Activated CD8-positive, alpha-beta memory T cell treated with anti-CD3 and anti-CD28 coated beads, Interleukin-2, amount 50 U/mL, for 1 hour (primary cell): ENCODE measurements around the gene PRR9.
"Not testable (repeated sequence)": the region's sequence is repeated elsewhere in the genome, so short reads cannot be mapped to it uniquely, and the experiment has no call there.

Experiments
- DNase-seq: peaks from one replicate; pipeline ENCODE4 v3.0.0-alpha.2; 2020; ENCODE audit errors: extremely low read depth

The PRR9 gene

DNA sequence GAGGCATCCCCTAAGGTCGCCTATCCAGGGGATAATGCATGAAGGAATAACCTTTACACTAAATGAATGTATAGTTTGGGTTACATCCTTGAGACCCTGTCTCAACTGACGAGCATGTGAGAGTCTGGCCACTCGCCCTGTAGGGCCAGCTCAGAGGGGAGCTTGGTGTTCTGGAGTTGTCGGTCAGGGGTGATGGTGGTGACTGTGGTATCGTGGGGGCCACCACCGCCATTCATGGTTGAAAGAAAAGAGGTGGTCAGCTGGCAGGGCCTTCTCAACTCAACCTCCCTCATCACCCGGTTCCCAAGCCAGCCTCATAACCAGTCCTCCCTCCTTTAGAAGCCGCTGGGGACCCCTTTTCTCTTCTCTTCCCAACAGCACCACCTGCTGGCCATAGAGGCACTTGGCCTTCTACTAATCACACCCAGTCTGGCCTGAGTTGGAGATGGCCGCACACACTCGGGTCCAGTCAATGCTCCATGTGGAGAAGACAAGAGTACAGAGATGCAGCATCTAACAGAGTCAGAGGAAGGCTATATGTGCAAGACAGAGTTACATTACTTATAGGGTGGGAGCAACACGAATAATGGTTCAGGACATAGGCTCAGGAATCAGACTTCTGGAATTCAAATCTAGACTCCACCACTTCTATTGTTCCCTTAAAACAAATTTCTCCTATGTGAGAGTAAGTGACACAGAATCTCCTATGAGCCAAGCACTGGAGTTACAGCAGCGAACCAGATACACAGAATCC lies 11.9 kb downstream of the PRR9 start:
- DNase-seq: not testable (repeated sequence)

- DNase-seq: no peak
These were observed 14.0 kb downstream of the PRR9 start for GRCh38 chr1:153231363-153231762.

DNA sequence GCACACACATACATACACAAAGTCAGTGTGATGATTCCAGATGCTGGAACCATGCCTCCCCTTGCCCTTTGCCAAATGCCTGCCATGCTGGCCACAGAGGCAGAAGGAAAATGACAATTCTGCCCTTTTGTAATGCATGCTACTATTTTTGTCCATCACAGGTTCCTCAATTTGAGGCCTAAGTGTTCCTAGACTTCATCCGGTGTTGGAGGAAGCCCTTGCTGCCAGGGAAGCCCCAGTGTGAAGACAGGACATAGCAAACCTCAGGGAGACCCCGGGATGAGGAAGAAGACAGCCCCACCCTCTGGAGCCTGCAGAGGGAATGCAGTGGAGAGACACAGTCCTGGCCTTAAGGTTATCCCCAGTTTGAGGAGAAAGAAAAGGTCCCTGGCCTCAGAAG lies 14.4 kb downstream of the PRR9 start:
- no peak for DNase-seq

- no peak for DNase-seq
These were observed 15.2 kb downstream of the PRR9 start for GRCh38 chr1:153232553-153232952.

DNA sequence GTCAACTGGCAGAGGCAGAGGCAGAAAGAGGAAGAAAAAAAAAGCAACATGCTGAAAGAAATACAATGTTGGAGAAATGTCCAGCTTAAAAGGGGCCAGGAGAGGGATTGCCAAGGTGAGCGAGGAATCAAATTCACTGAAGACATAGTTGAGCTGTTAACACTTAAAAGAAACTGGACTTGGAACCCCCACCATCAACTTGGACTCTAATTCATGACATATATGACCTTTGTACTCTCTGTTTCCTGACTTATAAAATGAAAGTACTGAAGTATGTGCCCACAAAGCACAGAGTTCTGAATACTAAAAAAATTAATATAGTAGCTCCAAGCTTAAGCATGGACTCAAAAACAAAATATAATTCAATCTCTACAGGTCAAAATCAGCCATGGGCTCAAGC lies 16.1 kb downstream of the PRR9 start:
- DNase-seq: no peak

DNA sequence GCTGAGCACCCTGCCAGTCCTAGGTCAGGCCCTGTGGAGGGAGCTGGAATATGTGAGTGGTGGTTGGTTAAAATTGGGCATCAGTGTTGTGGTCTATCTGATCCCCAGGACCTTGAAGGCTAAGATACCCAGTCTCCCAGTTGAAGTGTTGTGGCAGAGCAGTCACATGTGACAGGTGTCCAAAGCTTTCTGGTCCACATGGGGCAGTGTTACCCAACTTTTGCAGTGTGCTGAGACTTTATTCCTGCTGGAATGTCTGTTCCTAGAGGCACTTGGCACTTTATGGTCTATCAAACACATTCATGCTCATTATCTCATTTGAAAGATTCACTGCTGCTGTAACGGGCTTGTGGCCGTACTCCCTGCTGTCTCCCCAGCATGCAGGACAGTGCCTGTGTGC lies 21.1 kb downstream of the PRR9 start:
- no peak for DNase-seq

DNA sequence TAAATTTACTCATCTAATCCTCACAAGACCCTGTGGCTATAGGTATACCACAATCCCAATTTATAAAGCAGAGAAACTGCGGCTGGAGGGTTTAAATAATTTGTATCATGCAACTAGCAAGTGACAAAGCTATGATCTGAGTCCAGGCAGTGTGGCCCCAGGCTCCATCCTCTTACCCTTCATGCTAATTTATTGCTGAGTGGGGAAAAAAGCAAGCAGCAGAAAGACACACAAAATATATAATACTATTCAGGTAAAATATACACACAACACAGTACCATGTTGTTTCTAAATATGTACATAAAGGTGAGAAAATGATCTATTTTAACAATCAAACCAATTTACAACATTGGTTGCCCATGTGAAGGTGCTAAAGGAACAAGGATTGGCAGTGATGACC lies 24.8 kb downstream of the PRR9 start:
- DNase-seq: no peak

DNA sequence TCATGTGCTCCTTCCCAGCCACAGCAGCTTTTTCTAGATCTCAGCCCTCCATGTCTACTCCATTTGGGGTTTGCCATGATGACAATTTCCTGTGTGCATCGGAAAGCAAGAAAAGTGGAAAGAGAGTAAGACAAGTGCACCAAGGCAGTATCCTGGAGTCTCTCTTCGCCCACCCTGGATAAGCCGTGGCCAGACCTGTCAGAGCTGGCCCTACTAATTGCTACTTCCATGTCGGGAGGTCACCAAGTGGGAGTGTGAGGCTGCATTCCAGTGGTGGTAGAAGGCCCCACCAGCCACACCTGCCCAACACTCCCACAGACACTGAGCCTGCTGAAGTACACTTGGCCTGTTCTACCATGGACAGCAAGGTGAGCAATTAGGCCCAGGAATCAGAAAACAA lies 28.1 kb downstream of the PRR9 start:
- DNase-seq: no peak

DNA sequence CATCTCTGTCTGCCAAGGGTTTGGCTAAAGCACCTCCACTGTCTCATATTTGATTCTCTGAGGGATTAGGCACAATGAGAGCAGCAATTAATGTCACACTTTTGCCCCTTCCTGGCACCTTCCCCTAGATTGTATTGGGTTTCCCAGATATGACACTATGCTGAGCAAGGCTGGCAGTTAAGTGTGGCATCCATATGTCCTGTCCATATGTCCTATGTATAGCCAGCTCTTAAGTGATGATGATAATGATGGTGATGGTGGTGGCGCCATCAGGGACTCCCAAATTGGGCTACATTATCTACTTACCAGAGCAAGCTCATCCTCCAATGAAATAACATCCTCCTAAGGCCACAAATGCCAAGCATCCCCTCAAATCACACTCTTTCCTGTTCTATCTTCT lies 28.6 kb downstream of the PRR9 start:
- DNase-seq: no peak

- DNase-seq: no peak
These were observed 29.4 kb downstream of the PRR9 start for GRCh38 chr1:153246825-153247224.

GRCh38 chr1:153248176-153248879 lies 30.9 kb downstream of the PRR9 start:
- no peak for DNase-seq

- DNase-seq: no peak
These were observed 32.8 kb downstream of the PRR9 start for GRCh38 chr1:153250166-153250565.

DNA sequence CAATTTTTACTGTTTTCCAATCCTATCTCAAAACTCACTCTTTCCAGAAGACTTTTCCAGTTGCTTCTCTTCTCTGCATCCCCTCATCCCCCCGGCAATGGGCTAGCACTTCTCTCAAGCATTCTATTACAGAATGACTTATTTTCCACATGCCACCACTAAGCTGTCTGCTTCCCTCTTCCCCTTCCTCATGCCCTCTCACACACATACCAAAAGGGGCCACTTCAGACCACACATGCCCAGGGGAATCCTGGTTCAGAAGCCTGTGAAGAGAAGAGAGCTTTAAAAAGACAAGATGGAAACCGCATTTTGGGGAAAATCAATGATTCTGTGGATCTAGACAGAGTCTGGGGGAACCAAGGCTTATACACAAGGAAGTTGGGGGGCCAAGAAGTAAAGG lies 33.7 kb downstream of the PRR9 start:
- DNase-seq: no peak

DNA sequence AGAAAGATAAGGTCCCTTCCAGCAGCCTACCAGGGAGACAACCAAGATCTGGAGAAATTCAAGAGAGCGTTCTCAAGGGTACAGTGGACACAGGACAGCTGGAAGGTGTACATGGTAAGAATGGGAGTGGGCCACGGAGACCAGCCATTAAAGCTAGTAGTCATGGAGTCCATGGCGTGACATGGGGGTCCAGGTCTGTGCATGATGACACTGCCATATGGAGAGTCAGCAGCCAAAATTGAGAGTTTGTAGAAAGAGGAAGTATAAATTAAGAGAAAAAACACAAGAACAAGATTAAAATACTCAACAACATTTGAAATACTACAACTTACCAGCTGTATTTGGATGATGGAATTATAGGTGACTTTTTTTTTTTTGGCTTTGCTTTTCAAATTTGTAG lies 34.2 kb downstream of the PRR9 start:
- DNase-seq: no peak

DNA sequence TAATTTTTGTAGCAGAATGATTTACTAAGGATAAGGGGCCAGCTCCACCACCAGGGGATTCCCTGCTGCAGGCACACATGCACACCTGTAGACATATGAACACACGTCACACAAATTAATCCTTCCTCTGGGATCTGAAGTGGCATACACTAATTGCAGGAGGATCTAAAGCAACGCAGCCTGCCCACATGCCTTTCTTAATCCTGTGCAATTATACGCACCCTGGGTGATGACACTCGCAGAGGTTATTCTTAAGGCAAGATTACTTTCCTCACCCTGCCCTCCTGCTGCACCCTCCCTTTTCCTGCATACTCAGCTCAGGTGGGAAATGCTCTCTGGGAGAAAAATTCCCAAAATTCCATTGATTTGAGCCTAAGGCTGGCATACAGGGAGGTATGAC lies 34.6 kb downstream of the PRR9 start:
- DNase-seq: no peak

DNA sequence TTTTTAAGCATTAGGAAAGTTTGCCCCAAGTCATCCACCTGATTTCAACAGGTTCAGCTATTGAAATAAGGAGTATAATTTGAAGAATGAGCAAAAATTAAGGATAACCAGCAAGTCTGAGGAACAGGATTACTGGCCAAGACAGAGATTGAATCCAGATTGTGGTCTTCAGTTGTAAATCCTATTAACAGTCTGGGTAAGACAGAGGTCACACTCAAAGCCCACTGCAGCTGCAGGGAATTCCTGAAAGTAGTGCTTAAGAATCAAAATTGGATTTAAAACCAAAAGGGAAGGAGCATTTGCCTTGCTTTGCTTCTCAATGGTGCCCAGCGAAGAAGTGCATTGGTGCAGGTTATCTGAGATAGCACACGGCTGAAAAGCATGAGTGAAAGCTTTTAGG lies 35.7 kb downstream of the PRR9 start:
- no peak for DNase-seq

DNA sequence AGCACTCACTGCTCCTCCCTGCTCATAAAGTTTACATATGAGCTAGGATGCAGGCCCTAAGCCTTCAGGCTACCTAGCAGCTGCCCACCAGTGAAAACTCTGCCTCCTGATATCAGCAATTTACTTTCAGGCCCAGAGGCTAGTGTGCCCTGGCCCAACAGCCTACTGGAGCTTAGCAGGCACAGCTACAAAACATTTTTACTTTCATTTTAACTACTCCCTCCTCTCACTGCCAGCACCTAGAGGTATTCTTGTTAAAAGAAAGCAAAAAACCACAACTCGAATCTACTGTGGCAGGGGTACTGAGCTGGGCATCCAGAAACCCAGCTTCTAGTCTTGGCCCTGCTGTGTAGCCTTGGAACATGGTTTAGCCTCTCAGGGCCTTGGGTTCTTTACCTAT lies 36.3 kb downstream of the PRR9 start:
- DNase-seq: no peak

GRCh38 chr1:153259387-153259786 lies 42.0 kb downstream of the PRR9 start, which contains the start of gene LORICRIN:
LORICRIN (plus strand) TSS chr1:153259687; CDS start chr1:153260950, 1,263 bp downstream.
- no peak for DNase-seq

- DNase-seq: no peak
These were observed 43.3 kb downstream of the PRR9 start for GRCh38 chr1:153260585-153261280.

- DNase-seq: no peak
These were observed 44.1 kb downstream of the PRR9 start for GRCh38 chr1:153261281-153262069.

DNA sequence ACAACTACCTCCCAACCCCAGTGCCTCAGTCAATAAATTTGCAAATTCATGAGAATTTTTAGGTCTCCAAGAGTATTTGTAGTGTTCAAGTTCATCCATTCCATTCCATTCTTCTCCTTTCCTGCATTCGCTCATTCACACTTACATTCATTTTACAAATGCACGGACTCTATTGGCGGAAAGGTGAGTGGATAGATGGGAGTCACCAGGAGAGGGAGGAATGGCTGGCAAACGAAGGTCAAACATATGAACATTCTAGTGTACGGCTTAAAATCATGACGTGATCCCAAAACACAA lies 44.6 kb downstream of the PRR9 start:
- DNase-seq: no peak

DNA sequence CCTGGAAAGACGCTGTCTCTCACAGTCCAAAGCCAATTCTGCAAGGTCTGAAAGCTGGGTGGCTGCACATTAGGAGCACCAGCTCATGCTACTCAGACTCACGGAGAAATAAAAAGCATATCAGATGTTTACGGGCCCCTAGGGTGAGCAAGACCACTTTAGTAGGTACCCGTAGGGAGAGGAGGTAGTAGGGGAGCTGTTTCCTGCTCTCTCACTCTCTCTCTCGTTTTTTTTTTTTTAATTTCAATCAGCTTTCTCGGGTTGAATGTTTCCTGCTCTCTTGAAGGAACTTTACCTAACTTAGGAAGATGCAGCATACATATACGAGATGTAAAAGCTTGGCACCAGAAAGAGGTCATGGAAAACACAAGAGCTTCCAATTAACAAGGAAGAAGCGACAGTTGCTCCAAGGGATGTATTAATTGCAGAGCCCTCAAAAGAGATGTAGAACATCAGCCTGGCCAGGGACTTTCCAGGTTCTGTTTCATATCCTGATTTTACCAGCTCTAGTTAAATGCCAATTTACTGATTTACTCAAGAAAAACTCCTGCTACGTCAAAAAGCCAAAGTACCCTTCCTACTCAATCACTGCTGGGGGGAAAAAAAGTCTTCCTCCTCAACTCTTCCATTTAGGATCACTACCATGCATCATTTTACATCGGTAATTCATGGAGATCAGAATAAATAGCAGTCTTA lies 45.2 kb downstream of the PRR9 start:
- DNase-seq: no peak
